K562 (cell line): ENCODE measurements around the gene TPCN1. TPM values are rescaled to one million over a fixed set of nuclear protein-coding genes. Genes with fewer than 3 reads are reported as not detected.

Experiments
- ETS2 ChIP-seq: IDR thresholded peaks from 2 replicates; pipeline ENCODE4 v1.6.1; 2016; ENCODE audit warnings: borderline replicate concordance, missing genetic modification characterization, mild to moderate bottlenecking, moderate library complexity, missing compliant biosample characterization; ENCODE audit not compliant: poor library complexity, severe bottlenecking
- GATAD2A ChIP-seq: fragments of 450-650 bp; IDR thresholded peaks from 2 replicates; pipeline ENCODE4 v1.6.1; 2017
- MBD2 ChIP-seq: sonication (generic); IDR thresholded peaks from 2 replicates; pipeline ENCODE4 v1.6.1; 2016; ENCODE audit warnings: low read depth, borderline replicate concordance
- MED1 ChIP-seq: sonication (generic); formaldehyde crosslinking; IDR thresholded peaks from 2 replicates; pipeline ENCODE4 v1.8.1; 2023; ENCODE audit warnings: missing genetic modification reagents, borderline replicate concordance
- MXI1 ChIP-seq: IDR thresholded peaks from 2 replicates; pipeline ENCODE4 v1.6.1; 2011; ENCODE audit warnings: low read depth, mild to moderate bottlenecking, improper control_type of control experiment, low read length
- NRF1 ChIP-seq, 2 experiments: fragments of 450-650 bp; IDR thresholded peaks in 1 of 2; conservative IDR thresholded peaks in 1 of 2; 2 replicates each; pipeline ENCODE4 v1.6.1; 2014; ENCODE audit warnings: mild to moderate bottlenecking in 2 of 2
- PHF8 ChIP-seq: fragments of 200-600 bp; sonication (generic); IDR thresholded peaks from 2 replicates; pipeline ENCODE4 v1.6.1; 2012; ENCODE audit warnings: mixed run types, mild to moderate bottlenecking, inconsistent platforms, low read length, moderate library complexity, borderline replicate concordance
- SP1 ChIP-seq: sonication (generic); formaldehyde crosslinking; IDR thresholded peaks from 2 replicates; pipeline ENCODE4 v1.8.1; 2022; ENCODE audit warnings: mild to moderate bottlenecking, missing genetic modification reagents
- ZNF12 ChIP-seq: sonication (generic); formaldehyde crosslinking; IDR thresholded peaks from 2 replicates; pipeline ENCODE4 v1.4.0; 2020; ENCODE audit warnings: mild to moderate bottlenecking, missing genetic modification reagents
- ZNF133 ChIP-seq: fragments of 250-450 bp; sonication (Bioruptor Pico); IDR thresholded peaks from 2 replicates; pipeline ENCODE4 v1.4.0; 2020; ENCODE audit warnings: mild to moderate bottlenecking
- polyA plus RNA-seq, 8 experiments: library from polyadenylated mRNA; depleted of rRNA in 4 of 8; stranded (reverse) in 5 of 8; unstranded in 3 of 8; fragments of >200 nt; fragmentation: Nextera tagmentation in 2 of 8; fragmentation: Illumina TruSeq in 1 of 8; extraction: Ambion mirVana in 2 of 8; extraction: Trizol in 1 of 8; gene quantifications; 2 replicates each; pipeline versions ENCODE4 v1.2.1 to v1.2.3, GENCODE V29; 2011 to 2014; ENCODE audit warnings: inconsistent platforms in 1 of 8, missing spikeins in 1 of 8
- total RNA-seq, 7 experiments: library from RNA; depleted of rRNA in 6 of 7; stranded (reverse); fragments of >200 nt in 6 of 7; fragmentation: Illumina TruSeq in 2 of 7; extraction: Trizol in 2 of 7; gene quantifications; 2 replicates each; pipeline versions ENCODE4 v1.2.1 to v1.2.3, GENCODE V29; 2011 to 2021; ENCODE audit warnings: low replicate concordance in 1 of 7
- TF ChIP-seq, protein P1 (sequence below): fragments of 450-650 bp; IDR thresholded peaks from 2 replicates; pipeline ENCODE4 v1.6.1; 2016
- TF ChIP-seq, protein P2 (sequence below), 2 experiments: IDR thresholded peaks; 2 replicates each; pipeline ENCODE4 v1.6.1; 2011; ENCODE audit warnings: borderline replicate concordance in 1 of 2, control low read depth in 1 of 2, low read depth in 1 of 2, low read length in 1 of 2, mild to moderate bottlenecking in 1 of 2, mixed read lengths in 1 of 2, moderate library complexity in 1 of 2; ENCODE audit not compliant: insufficient read depth in 1 of 2, insufficient read length in 1 of 2, poor library complexity in 1 of 2, severe bottlenecking in 1 of 2; ENCODE audit errors: extremely low read depth in 1 of 2
- TF ChIP-seq, protein P3 (sequence below): fragments of 250-450 bp; sonication (Bioruptor Pico); IDR thresholded peaks from 2 replicates; pipeline ENCODE4 v1.4.0; 2020; ENCODE audit warnings: mild to moderate bottlenecking, moderate library complexity, borderline replicate concordance
- TF ChIP-seq, protein P4 (sequence below): fragments of 250-450 bp; sonication (Bioruptor Pico); IDR thresholded peaks from 2 replicates; pipeline ENCODE4 v1.8.0; 2021; ENCODE audit warnings: moderate library complexity, mild to moderate bottlenecking, inconsistent platforms
- TF ChIP-seq, protein P5 (sequence below), 2 experiments: IDR thresholded peaks in 1 of 2; conservative IDR thresholded peaks in 1 of 2; 2 replicates each; pipeline ENCODE4 v1.6.1; 2016; ENCODE audit warnings: low read depth in 2 of 2, mild to moderate bottlenecking in 1 of 2, missing compliant biosample characterization in 1 of 2, missing genetic modification characterization in 1 of 2, moderate library complexity in 1 of 2

TPCN1 gene
- total and polyA plus RNA-seq, 9 of the 15 experiments (the other 6 are each of a cell fraction or from before 2014, with no cell fraction given), result 0.80 to 23.8 (median 7.4) TPM

DNA sequence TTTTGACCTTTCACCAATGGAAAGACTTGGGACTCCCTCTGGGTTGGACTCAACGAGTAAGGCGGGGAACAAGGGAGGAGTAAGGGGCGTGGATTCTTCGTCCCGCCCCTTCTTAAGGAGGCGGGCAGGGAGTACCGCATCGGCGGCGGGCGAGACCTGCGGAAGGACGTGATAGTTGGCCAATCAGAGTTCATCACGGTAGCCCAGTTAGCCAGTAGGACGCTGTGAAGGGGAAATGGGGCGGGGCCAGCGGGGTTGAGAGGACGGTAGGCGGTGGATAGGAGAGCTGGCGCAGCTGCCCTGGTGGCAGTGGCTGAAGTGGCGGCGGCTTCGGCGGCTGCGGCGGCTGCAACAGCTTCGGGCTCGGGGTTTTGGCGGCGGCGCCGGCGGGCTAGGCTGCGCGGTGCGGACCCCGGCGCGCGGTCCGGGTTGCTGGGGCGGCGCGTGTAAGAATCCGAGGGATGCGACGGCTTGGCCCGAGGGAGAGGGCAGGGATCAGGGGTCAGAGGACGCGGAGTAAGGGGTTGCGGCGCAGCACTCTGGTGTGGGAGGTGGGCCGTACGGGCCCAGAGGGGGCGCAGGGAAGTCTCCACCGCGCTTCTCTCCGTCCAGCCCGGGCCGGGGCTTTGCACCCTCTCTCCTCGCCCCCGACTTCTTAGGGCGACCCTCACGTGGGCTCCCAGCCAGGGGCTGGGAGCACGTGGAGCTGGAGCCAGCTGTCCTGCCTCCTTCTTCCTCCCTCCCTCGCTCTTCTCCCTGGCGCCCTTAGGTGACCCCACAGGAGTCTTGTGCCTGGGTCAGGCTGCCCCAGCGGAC lies at the start of gene TPCN1 (continued):
- TF ChIP-seq PHF8 (peak; percentile 79; the same call in 1 of the 2 replicates), ZNF133 (CRISPR knock-in tag) (no peak), ETS2 (no peak), GATAD2A (no peak), MXI1 (peak; percentile 44; the same call in 1 of the 2 replicates), MED1 (CRISPR knock-in tag) (no peak), SP1 (peak; percentile 97), MBD2 (peak; percentile 96), ZNF12 (CRISPR knock-in tag) (peak; percentile 62; the same call in 1 of the 2 replicates), NRF1 (conservative IDR thresholded peaks at IDR 0.05 in 1 of 2, IDR thresholded peaks at IDR 0.05 in 1 of 2) (peak; percentile 82 to 85)
- TF ChIP-seq, protein P1, sequence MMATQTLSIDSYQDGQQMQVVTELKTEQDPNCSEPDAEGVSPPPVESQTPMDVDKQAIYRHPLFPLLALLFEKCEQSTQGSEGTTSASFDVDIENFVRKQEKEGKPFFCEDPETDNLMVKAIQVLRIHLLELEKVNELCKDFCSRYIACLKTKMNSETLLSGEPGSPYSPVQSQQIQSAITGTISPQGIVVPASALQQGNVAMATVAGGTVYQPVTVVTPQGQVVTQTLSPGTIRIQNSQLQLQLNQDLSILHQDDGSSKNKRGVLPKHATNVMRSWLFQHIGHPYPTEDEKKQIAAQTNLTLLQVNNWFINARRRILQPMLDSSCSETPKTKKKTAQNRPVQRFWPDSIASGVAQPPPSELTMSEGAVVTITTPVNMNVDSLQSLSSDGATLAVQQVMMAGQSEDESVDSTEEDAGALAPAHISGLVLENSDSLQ, result peak; percentile 99
- TF ChIP-seq, protein P2, sequence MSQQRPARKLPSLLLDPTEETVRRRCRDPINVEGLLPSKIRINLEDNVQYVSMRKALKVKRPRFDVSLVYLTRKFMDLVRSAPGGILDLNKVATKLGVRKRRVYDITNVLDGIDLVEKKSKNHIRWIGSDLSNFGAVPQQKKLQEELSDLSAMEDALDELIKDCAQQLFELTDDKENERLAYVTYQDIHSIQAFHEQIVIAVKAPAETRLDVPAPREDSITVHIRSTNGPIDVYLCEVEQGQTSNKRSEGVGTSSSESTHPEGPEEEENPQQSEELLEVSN (IDR thresholded peaks at IDR 0.05; ENCODE audit: borderline replicate concordance in 1 of 2, extremely low read depth in 1 of 2, insufficient read depth in 1 of 2, insufficient read length in 1 of 2, low read depth in 1 of 2, low read length in 1 of 2, poor library complexity in 1 of 2, severe bottlenecking in 1 of 2), result peak; percentile 40 to 55
- TF ChIP-seq, protein P3, sequence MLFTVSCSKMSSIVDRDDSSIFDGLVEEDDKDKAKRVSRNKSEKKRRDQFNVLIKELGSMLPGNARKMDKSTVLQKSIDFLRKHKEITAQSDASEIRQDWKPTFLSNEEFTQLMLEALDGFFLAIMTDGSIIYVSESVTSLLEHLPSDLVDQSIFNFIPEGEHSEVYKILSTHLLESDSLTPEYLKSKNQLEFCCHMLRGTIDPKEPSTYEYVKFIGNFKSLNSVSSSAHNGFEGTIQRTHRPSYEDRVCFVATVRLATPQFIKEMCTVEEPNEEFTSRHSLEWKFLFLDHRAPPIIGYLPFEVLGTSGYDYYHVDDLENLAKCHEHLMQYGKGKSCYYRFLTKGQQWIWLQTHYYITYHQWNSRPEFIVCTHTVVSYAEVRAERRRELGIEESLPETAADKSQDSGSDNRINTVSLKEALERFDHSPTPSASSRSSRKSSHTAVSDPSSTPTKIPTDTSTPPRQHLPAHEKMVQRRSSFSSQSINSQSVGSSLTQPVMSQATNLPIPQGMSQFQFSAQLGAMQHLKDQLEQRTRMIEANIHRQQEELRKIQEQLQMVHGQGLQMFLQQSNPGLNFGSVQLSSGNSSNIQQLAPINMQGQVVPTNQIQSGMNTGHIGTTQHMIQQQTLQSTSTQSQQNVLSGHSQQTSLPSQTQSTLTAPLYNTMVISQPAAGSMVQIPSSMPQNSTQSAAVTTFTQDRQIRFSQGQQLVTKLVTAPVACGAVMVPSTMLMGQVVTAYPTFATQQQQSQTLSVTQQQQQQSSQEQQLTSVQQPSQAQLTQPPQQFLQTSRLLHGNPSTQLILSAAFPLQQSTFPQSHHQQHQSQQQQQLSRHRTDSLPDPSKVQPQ (CRISPR knock-in tag), result no peak
- TF ChIP-seq, protein P4, sequence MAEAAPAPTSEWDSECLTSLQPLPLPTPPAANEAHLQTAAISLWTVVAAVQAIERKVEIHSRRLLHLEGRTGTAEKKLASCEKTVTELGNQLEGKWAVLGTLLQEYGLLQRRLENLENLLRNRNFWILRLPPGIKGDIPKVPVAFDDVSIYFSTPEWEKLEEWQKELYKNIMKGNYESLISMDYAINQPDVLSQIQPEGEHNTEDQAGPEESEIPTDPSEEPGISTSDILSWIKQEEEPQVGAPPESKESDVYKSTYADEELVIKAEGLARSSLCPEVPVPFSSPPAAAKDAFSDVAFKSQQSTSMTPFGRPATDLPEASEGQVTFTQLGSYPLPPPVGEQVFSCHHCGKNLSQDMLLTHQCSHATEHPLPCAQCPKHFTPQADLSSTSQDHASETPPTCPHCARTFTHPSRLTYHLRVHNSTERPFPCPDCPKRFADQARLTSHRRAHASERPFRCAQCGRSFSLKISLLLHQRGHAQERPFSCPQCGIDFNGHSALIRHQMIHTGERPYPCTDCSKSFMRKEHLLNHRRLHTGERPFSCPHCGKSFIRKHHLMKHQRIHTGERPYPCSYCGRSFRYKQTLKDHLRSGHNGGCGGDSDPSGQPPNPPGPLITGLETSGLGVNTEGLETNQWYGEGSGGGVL (CRISPR knock-in tag), result no peak
- TF ChIP-seq, protein P5, sequence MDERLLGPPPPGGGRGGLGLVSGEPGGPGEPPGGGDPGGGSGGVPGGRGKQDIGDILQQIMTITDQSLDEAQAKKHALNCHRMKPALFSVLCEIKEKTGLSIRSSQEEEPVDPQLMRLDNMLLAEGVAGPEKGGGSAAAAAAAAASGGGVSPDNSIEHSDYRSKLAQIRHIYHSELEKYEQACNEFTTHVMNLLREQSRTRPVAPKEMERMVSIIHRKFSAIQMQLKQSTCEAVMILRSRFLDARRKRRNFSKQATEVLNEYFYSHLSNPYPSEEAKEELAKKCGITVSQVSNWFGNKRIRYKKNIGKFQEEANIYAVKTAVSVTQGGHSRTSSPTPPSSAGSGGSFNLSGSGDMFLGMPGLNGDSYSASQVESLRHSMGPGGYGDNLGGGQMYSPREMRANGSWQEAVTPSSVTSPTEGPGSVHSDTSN (CRISPR knock-in tag; IDR thresholded peaks at IDR 0.05; ENCODE audit: low read depth), result peak; percentile 79
- TF ChIP-seq, protein P5 (tag; conservative IDR thresholded peaks at IDR 0.05; ENCODE audit: low read depth), result peak; percentile 98
